ENCODE measurements around the gene PMVK. TPM values are rescaled to one million over a fixed set of nuclear protein-coding genes. Genes with fewer than 3 reads are reported as not detected.

The PMVK gene
- total and polyA plus RNA-seq, 2 of the 4 experiments (the other 2 are of a cell fraction), result 9.0 to 28.1 TPM

DNA sequence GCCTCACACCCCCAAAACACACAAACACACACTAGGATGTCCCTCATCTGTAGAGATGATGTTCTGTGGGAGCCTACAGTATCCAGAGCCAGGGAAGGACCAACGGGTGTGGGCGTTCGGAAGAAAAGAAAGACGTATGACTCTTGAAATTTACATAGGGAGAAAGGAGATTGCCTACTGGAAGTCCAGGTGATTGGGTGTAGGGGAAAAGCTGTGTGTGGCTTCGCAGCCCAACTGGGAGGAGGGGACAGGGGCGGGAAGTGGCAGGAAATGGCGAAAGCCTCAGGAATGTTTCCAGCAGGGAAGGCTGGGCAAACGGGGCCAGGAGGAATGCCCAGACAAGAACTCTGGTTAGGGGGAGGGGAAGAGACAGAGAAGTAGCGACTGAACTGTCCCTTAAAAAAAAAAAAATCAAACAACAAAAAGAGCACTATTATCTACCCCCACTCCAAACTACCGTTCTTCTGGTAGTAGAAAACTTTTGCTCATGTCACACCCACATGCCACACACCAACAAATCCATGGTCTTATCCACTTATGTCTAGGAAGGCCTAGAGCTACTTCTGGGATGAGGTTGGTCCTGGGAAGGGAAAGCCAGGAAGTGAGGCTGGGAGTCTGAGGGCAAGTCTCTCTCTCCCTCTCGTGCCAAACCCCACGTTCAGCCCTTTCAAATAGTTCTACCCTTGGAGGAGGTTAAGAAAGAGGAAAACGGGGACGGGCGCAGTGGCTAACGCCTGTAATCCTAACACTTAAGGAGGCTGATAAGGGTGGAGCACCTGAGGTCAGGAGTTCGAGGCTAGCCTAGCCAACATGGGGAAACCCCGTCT, 36.2 kb upstream of the PMVK start:
- ATAC-seq (ENCODE audit: low read depth) (peak; percentile 5), DNase-seq (peak; percentile 95)
- ChIA-PET CTCF (interaction anchor here (0.6 to 1.1 kb wide), 5 partner anchors 12 to 328 kb away, joined by 3 to 4 read pairs (median 3); partner anchors contain the start of genes LENEP and PYGO2), POLR2A (ENCODE audit: unreplicated experiment) (interaction anchor here (1.0 to 1.9 kb wide), 4 partner anchors 10 to 24 kb away, joined by 3 to 10 read pairs (median 4); partner anchors contain the start of genes FLAD1, LENEP and PYGO2)
- Histone ChIP-seq H2AK5ac (ENCODE audit: low read depth, low read length) (peak overlapping the region; percentile 99), H3K9me3 (ENCODE audit: control insufficient read depth, insufficient read depth, low read length) (no peaks in the 10 kb centered on the region), H4K91ac (ENCODE audit: insufficient read depth, low read depth, low read length) (peak overlapping the region; percentile 100), H2BK20ac (ENCODE audit: low read depth, low read length) (peak overlapping the region; percentile 95), H2BK120ac (ENCODE audit: low read depth, low read length) (peak overlapping the region; percentile 98), H3K4me2 (ENCODE audit: low read depth, low read length) (peak overlapping the region; percentile 83), H3K79me1 (ENCODE audit: low read depth in 1 of 2, low read length in 2 of 2) (peaks cover 9 to 54% of the 10 kb centered on the region in 2 experiments), H3K23ac (ENCODE audit: low read depth, low read length) (peak overlapping the region; percentile 100), H2BK15ac (ENCODE audit: low read depth, low read length) (peak overlapping the region; percentile 98), H3K18ac (ENCODE audit: low read depth, low read length) (peak overlapping the region; percentile 96), H2AK9ac (replicated peaks; ENCODE audit: low read depth, low read length, poor library complexity) (peak overlapping the region; percentile 96), H3K4me3 (ENCODE audit: insufficient read depth, low read depth, low read length) (peak overlapping the region; percentile 36; the same call in 1 of the 2 replicates), H3K9me1 (ENCODE audit: insufficient read depth, low read length) (peaks cover 7% of the 10 kb centered on the region), H2BK5ac (ENCODE audit: low read depth, low read length, poor library complexity, severe bottlenecking) (peak overlapping the region; percentile 97), H3K9ac (ENCODE audit: low read depth, low read length) (peak overlapping the region; percentile 82), H3K56ac (ENCODE audit: extremely low read depth, insufficient read depth, low read length) (peak overlapping the region; percentile 100), H3K36me3 (ENCODE audit: control insufficient read depth, insufficient read depth, low read length) (peaks cover 8% of the 10 kb centered on the region), H3K27me3 (ENCODE audit: control insufficient read depth, insufficient read depth, low read length) (no peaks in the 10 kb centered on the region), H3K14ac (replicated peaks; ENCODE audit: low read depth, low read length) (peak overlapping the region; percentile 100), H3K4me1 (ENCODE audit: control insufficient read depth, insufficient read depth, low read length) (peaks cover 16% of the 10 kb centered on the region), H3K27ac (ENCODE audit: insufficient read depth, low read length) (peak overlapping the region; percentile 89), H2AFZ (replicated peaks; ENCODE audit: low read length, poor library complexity) (peak overlapping the region; percentile 33), H4K20me1 (ENCODE audit: insufficient read depth, low read length) (peaks cover 21% of the 10 kb centered on the region), H4K8ac (ENCODE audit: low read depth in 2 of 2, low read length in 2 of 2) (peak overlapping the region; percentile 95 to 99), H4K5ac (ENCODE audit: low read depth, low read length) (peak overlapping the region; percentile 98), H3K4ac (ENCODE audit: low read depth, low read length) (peak overlapping the region; percentile 99)
- TF ChIP-seq POLR2A (IDR thresholded peaks at IDR 0.05; ENCODE audit: low read depth, low read length), result peak; percentile 46
- TF ChIP-seq MAZ (IDR thresholded peaks at IDR 0.05; ENCODE audit: borderline replicate concordance, low read depth, low read length), result no peak; the same call in 1 of the 2 replicates
- no peak for TF ChIP-seq CHD1 (IDR thresholded peaks at IDR 0.05; ENCODE audit: low read depth, low read length)
- TF ChIP-seq CTCF (conservative IDR thresholded peaks at IDR 0.05; ENCODE audit: low read depth, low read length), result no peak
- TF ChIP-seq CEBPB (IDR thresholded peaks at IDR 0.05; ENCODE audit: low read depth, low read length), result peak; percentile 79
- TF ChIP-seq MXI1 (IDR thresholded peaks at IDR 0.05; ENCODE audit: borderline replicate concordance, low read depth, low read length), result peak; percentile 25; the same call in 1 of the 2 replicates
- 0 out of 2 replicates have a peak, but pooled peaks have one; percentile 12 for TF ChIP-seq SMC3 (IDR thresholded peaks at IDR 0.05; ENCODE audit: low read depth, low read length)
- no peak for TF ChIP-seq MAFK (IDR thresholded peaks at IDR 0.05; ENCODE audit: low read depth, low read length)
- dilution Hi-C loops (cut with HindIII; ENCODE audit: low sequenced_read_pairs, unreplicated experiment) (no loop called here), intact Hi-C loops (cut with micrococcal nuclease) (loop anchor here (1.0 to 10.0 kb wide), 2 partner anchors 29 to 202 kb away; partner anchors contain the start of genes KRTCAP2 and TRIM46), in situ Hi-C loops (cut with MboI; ENCODE audit: low sequenced_read_pairs) (no loop called here)
- no TSS peak for BruUV-seq (replicated peaks)
- 0% methylated on average over 4 of the region's 18 CpGs; no CpG with 5 or more reads in 1 of the 2 experiments for WGBS, 2 experiments (ENCODE audit: extremely low coverage in 2 of 2, insufficient read length in 1 of 2)

All from IMR-90 (cell line).